ENCODE results near the gene RUBCNL.

- TF ChIP-seq CEBPB (IDR thresholded peaks at IDR 0.05; ENCODE audit: low read depth, low read length) (no peak), FOS (IDR thresholded peaks at IDR 0.05; ENCODE audit: low read depth, low read length) (no peak), RFX5 (IDR thresholded peaks at IDR 0.05; ENCODE audit: low read depth, low read length) (no peak), ELK1 (IDR thresholded peaks at IDR 0.05; ENCODE audit: borderline replicate concordance, low read depth, low read length) (no peak), MXI1 (IDR thresholded peaks at IDR 0.05; ENCODE audit: borderline replicate concordance, low read depth, low read length) (no peak)
- TF ChIP-seq, protein P1, sequence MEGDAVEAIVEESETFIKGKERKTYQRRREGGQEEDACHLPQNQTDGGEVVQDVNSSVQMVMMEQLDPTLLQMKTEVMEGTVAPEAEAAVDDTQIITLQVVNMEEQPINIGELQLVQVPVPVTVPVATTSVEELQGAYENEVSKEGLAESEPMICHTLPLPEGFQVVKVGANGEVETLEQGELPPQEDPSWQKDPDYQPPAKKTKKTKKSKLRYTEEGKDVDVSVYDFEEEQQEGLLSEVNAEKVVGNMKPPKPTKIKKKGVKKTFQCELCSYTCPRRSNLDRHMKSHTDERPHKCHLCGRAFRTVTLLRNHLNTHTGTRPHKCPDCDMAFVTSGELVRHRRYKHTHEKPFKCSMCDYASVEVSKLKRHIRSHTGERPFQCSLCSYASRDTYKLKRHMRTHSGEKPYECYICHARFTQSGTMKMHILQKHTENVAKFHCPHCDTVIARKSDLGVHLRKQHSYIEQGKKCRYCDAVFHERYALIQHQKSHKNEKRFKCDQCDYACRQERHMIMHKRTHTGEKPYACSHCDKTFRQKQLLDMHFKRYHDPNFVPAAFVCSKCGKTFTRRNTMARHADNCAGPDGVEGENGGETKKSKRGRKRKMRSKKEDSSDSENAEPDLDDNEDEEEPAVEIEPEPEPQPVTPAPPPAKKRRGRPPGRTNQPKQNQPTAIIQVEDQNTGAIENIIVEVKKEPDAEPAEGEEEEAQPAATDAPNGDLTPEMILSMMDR (conservative IDR thresholded peaks at IDR 0.05; ENCODE audit: low read depth, low read length), result no peak
- TF ChIP-seq, protein P2, sequence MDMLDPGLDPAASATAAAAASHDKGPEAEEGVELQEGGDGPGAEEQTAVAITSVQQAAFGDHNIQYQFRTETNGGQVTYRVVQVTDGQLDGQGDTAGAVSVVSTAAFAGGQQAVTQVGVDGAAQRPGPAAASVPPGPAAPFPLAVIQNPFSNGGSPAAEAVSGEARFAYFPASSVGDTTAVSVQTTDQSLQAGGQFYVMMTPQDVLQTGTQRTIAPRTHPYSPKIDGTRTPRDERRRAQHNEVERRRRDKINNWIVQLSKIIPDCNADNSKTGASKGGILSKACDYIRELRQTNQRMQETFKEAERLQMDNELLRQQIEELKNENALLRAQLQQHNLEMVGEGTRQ (IDR thresholded peaks at IDR 0.05; ENCODE audit: low read depth, low read length), result no peak
Measured at GRCh38 chr13:46342538-46342937, 44.5 kb downstream of the RUBCNL start.

Measured in IMR-90 (cell line).